Skeletal muscle cell (primary cell): ENCODE data around the gene F8.
A peak's percentile ranks its signal among the peaks of the same experiment; 100 is the strongest.

Experiments
- DNase-seq: peaks from one replicate; pipeline ENCODE4 v3.0.0-alpha.2; 2010; ENCODE audit warnings: low read depth
- H3K4me3 ChIP-seq: 2 replicates; pipeline ENCODE4 v1.5.1; 2011; ENCODE audit warnings: low read depth, mild to moderate bottlenecking, control low read depth, low read length, moderate library complexity

F8 gene

GRCh38 chrX:154804261-154804956 is 218.1 kb downstream of the F8 start:
- no peak for DNase-seq

DNA sequence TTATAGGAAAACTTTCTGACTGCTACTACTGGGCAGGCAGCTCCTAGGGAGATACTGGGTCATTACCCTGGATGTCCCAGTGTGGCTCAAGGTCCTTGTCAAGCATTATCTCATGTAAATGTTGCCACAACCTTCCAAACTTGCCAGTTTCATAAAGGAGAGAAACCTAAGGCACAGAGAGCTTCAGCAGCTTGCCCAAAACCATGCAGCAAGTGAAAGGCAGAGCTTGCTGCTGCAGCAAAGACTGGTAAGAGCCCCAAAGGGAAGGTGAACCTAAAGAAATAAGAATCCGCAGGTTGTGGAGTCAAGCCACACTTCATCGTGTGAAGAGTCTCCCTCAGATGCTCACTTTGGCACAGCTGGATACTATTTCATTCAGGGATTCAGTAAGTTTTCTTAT is 219.6 kb downstream of the F8 start:
- no peak overlapping the region for H3K4me3 ChIP-seq
- no peak for DNase-seq

More at GRCh38 chrX:154804261-154804956, 218.1 kb downstream of the F8 start:
- peak overlapping the region; percentile 60 for H3K4me3 ChIP-seq

DNA sequence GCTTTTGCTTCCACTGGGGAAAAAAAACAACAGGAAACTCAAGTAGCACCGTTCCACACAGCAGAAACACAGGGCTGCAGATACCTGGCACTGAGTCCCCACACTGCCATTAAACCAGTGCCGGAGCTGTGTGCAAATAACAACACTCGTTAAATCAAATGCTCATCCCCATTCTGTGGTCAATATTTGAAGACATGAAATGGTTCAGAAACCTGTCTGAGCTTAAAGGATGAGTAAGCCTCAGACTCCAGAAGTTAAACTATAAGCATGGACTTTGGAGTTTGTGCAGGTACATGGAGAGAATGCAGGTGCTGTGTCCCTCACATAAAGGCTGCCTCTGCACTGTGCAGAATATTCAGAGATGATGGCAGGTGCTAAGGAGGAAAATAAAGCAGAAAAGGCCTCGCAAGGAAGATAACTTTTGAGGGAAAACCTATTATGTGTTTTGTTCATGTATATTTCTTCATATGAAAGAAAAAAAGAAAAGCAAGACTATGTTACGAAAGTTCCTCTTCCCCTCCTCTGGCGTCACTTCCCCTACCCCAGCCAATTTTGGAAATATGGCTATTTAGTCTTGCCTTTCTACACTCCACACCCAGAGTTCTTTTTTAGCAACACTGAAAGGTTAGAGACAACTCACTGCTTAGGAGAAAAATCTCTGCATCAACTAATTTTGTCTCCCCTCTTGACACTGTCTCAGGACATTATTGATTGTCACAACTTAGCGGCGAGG is 221.9 kb downstream of the F8 start:
- no peak for DNase-seq
- no peak overlapping the region for H3K4me3 ChIP-seq

DNA sequence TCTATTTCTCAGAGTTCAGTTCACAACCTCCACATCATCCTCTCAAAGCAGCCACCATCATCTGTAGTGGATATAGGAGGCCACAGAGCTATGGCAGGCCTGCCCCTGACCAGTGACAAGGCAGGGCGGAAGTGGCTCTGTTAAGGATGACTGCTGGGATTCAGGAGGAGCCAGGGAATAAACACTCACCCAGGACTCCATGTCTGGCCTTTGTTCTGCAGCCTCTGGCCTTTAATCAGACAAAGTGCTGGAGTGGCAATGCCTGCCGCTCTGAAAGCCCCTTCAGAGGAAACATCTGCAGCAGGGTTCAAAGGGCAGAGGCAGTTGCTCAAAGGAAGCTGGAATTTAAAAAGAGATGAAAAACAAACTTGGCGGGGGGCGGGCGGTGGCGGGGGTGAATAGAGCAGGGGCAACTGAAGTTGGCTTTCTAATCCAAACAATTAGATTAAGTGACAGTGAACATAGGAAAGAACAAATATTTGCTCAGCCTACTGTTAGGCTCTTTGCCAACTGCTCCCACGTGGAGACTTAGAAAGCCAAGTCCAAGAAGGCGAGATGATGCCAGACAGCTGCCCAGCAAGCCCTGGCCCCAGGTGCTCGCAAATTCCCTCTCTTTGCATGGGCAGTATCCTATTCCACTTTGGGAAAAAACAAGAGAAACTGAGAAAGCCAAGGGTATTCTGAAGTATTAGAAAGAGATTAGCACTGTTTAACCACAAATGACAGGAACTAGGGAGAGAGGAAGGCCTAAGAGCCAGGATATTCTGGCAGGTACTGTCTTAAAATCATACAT is 222.8 kb downstream of the F8 start:
- no peak for DNase-seq
- no peak overlapping the region for H3K4me3 ChIP-seq

GRCh38 chrX:154797006-154797405 is 225.5 kb downstream of the F8 start:
- DNase-seq = no peak
- H3K4me3 ChIP-seq = no peak overlapping the region

- no peak overlapping the region for H3K4me3 ChIP-seq
- DNase-seq = no peak
These were observed 227.5 kb downstream of the F8 start for GRCh38 chrX:154795016-154795415.

DNA sequence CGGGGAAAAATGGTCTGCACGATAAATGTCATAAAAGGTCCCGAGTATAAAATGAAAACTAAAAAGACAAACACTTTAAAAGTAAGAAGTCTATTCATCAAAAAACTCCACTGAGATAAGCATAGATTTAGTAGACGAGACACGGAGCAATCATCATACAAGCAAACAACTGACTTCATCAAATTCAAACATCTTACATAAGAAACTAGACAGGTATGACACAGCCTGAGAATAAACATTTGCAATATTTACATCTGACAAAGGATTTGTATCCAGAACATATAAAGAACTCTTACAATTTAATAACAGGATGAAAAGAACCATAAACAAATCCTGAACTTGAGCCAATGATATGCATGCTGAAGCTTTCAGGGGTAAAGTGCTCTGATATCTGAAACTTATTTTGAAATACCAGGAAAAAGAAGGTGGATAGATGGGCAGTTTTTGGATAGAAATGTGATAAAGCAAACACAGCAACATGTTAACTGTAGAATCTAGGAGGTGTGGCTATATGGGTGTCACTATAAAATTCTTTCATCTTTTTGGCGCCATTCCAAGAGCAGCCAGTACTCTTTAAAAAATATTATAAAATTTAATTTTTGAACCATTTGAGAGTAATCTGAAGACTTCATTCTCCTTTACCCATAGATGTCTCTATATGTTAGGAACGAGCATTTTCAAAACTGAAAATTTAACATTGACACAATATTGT is 229.3 kb downstream of the F8 start:
- H3K4me3 ChIP-seq = no peak overlapping the region
- DNase-seq = no peak

DNA sequence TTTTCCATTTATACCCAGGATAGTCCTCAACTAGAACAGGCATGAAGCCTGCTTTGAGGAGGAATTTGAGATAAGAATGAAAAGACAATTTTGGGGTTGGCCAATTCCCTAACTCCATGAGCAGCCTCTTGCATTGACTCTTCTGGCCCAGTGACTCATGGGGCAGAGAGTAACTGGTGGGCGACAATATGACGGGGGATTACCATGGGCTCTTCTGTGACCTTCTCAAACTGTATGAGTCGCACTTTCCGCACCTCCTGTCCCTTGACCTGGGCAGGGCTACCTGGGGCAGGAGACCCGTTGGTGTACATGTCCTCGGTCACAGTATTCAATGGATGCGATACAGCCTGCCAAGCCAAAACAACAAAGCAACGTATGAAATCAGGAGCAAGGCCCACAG is 230.6 kb downstream of the F8 start:
- no peak for DNase-seq

GRCh38 chrX:154791467-154791866 is 231.1 kb downstream of the F8 start:
- no peak overlapping the region for H3K4me3 ChIP-seq
- no peak for DNase-seq

More for the DNA sequence above, 230.6 kb downstream of the F8 start:
- H3K4me3 ChIP-seq = no peak overlapping the region
